Measurements from ENCODE around the gene LHFPL2. TPM values are rescaled to one million over a fixed set of nuclear protein-coding genes. Genes with fewer than 3 reads are reported as not detected.

The LHFPL2 gene
- polyA plus RNA-seq, 3 donors: 3.7 to 11.6 (median 7.3) TPM

DNA sequence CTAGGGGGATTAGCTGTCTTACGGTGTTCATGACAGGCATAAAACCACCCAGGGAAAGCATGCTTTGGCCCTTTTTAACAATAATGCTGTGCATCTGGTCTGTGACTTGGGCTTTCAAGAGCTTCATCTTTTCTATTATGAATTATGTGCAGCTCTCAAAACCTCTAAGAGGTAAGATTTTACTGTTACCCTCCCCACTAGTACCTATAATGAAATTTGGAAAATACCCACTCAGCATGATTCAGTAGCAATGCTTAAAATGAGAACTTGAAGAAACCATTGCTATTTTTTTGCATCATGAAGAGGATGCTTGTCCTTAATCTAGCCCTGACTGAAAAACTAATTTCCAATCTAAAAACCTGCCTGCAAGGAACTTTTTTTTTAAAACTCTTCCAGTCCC, 5.8 kb upstream of the LHFPL2 start:
- peaks cover 0 to 6% (median 0%) of the 10 kb centered on the region in 7 donors for H3K9me3 Mint-ChIP-seq
- H3K9ac ChIP-seq (ENCODE audit: insufficient read depth, low read length, poor library complexity, severe bottlenecking): no peak overlapping the region
- no peaks in the 10 kb centered on the region for H3K4me1 ChIP-seq (ENCODE audit: control insufficient read depth in 1 of 2, insufficient read depth in 2 of 2, low read length in 2 of 2)
- no peak overlapping the region for H3K27ac ChIP-seq (ENCODE audit: low read depth in 1 of 2, low read length in 2 of 2)
- H3K4me3 Mint-ChIP-seq: no peak overlapping the region
- no peak overlapping the region for H3K4me2 ChIP-seq (replicated peaks; ENCODE audit: extremely low read depth, low read length, poor library complexity, severe bottlenecking)
- 83% methylated on average over 1 of the region's 1 CpG for WGBS (ENCODE audit: insufficient coverage)
- H2AFZ ChIP-seq (ENCODE audit: insufficient read depth, low read depth, low read length, poor library complexity, severe bottlenecking): no peak overlapping the region
- H3K27ac Mint-ChIP-seq: no peak overlapping the region
- H3K4me1 Mint-ChIP-seq: no peaks in the 10 kb centered on the region
- intact Hi-C loops (cut with micrococcal nuclease): no loop called here
- H3K36me3 ChIP-seq (replicated peaks in 1 of 2; ENCODE audit: control insufficient read depth in 1 of 2, insufficient read depth in 2 of 2, low read length in 2 of 2): no peaks in the 10 kb centered on the region
- no peak for DNase-seq
- H3K79me2 ChIP-seq (ENCODE audit: insufficient read depth, low read length): no peaks in the 10 kb centered on the region
- no peak overlapping the region for H3K4me3 ChIP-seq (replicated peaks in 1 of 3; ENCODE audit: low read depth in 2 of 3, low read length in 3 of 3)
- H4K20me1 ChIP-seq (ENCODE audit: insufficient read depth, low read length): no peaks in the 10 kb centered on the region
- TF ChIP-seq, protein P1, sequence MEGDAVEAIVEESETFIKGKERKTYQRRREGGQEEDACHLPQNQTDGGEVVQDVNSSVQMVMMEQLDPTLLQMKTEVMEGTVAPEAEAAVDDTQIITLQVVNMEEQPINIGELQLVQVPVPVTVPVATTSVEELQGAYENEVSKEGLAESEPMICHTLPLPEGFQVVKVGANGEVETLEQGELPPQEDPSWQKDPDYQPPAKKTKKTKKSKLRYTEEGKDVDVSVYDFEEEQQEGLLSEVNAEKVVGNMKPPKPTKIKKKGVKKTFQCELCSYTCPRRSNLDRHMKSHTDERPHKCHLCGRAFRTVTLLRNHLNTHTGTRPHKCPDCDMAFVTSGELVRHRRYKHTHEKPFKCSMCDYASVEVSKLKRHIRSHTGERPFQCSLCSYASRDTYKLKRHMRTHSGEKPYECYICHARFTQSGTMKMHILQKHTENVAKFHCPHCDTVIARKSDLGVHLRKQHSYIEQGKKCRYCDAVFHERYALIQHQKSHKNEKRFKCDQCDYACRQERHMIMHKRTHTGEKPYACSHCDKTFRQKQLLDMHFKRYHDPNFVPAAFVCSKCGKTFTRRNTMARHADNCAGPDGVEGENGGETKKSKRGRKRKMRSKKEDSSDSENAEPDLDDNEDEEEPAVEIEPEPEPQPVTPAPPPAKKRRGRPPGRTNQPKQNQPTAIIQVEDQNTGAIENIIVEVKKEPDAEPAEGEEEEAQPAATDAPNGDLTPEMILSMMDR (IDR thresholded peaks at IDR 0.05): no peak
- H3K27me3 ChIP-seq (ENCODE audit: control insufficient read depth in 2 of 2, insufficient read depth in 2 of 2, low read length in 2 of 2): peaks cover 6 to 7% of the 10 kb centered on the region in 2 donors
- no peaks in the 10 kb centered on the region for H3K36me3 Mint-ChIP-seq
- no peaks in the 10 kb centered on the region for H3K9me3 ChIP-seq (replicated peaks in 1 of 2; ENCODE audit: control insufficient read depth in 1 of 2, insufficient read depth in 1 of 2, low read length in 2 of 2)
- peaks cover 16 to 21% (median 17%) of the 10 kb centered on the region in 3 donors for H3K27me3 Mint-ChIP-seq (ENCODE audit: low read depth in 3 of 3)

DNA sequence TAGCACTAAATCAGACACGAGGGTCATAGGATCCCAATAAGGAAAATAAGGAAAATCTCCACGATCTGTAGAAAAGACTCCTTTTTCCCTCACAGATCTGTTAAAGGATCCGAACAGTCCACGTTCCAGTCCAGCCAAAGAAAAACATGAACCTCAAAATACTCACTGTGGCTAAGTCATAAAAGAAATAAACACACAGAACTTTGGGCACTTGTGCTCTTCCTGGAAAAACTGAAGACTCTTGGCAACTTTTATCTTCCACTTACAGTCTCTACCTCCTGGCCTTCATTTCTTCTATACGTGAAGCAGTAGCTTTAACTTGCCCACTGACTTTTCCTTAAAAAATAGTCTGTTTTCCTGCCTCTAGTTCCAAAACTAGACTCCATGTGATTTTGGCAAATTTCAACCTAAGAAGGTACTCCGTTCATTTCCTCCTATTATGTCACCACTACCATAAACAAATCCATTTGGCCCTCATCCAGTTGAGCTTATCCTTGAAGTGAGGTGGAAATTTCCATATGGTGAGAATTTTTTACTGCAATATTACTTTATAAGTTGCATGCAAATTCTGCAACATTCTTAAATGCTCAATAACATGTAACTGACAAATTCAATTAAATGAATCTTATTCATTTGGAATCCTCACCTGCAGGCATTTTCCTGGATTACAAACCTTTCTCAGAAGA, 5.3 kb upstream of the LHFPL2 start:
- no peak overlapping the region for H3K4me3 Mint-ChIP-seq
- no peak overlapping the region for H3K4me2 ChIP-seq (replicated peaks; ENCODE audit: extremely low read depth, low read length, poor library complexity, severe bottlenecking)
- intact Hi-C loops (cut with micrococcal nuclease): no loop called here
- no peak overlapping the region for H3K27ac ChIP-seq (ENCODE audit: low read depth in 1 of 2, low read length in 2 of 2)
- no peaks in the 10 kb centered on the region for H3K79me2 ChIP-seq (ENCODE audit: insufficient read depth, low read length)
- TF ChIP-seq, protein P1 (IDR thresholded peaks at IDR 0.05): no peak
- no peaks in the 10 kb centered on the region for H4K20me1 ChIP-seq (ENCODE audit: insufficient read depth, low read length)
- peaks cover 11 to 13% of the 10 kb centered on the region in 2 donors for H3K27me3 ChIP-seq (ENCODE audit: control insufficient read depth in 2 of 2, insufficient read depth in 2 of 2, low read length in 2 of 2)
- H3K9ac ChIP-seq (ENCODE audit: insufficient read depth, low read length, poor library complexity, severe bottlenecking): no peak overlapping the region
- H3K27me3 Mint-ChIP-seq (ENCODE audit: low read depth in 3 of 3): peaks cover 19 to 25% (median 22%) of the 10 kb centered on the region in 3 donors
- H2AFZ ChIP-seq (ENCODE audit: insufficient read depth, low read depth, low read length, poor library complexity, severe bottlenecking): no peak overlapping the region
- no peaks in the 10 kb centered on the region for H3K9me3 ChIP-seq (replicated peaks in 1 of 2; ENCODE audit: control insufficient read depth in 1 of 2, insufficient read depth in 1 of 2, low read length in 2 of 2)
- H3K4me3 ChIP-seq (replicated peaks in 1 of 3; ENCODE audit: low read depth in 2 of 3, low read length in 3 of 3): no peak overlapping the region
- H3K36me3 Mint-ChIP-seq: no peaks in the 10 kb centered on the region
- no peaks in the 10 kb centered on the region for H3K36me3 ChIP-seq (replicated peaks in 1 of 2; ENCODE audit: control insufficient read depth in 1 of 2, insufficient read depth in 2 of 2, low read length in 2 of 2)
- 81% methylated on average over 4 of the region's 6 CpGs for WGBS (ENCODE audit: insufficient coverage)
- no peaks in the 10 kb centered on the region for H3K4me1 Mint-ChIP-seq
- H3K27ac Mint-ChIP-seq: no peak overlapping the region
- H3K4me1 ChIP-seq (ENCODE audit: control insufficient read depth in 1 of 2, insufficient read depth in 2 of 2, low read length in 2 of 2): peaks cover 4% of the 10 kb centered on the region in 2 donors
- H3K9me3 Mint-ChIP-seq: peaks cover 0 to 7% (median 0%) of the 10 kb centered on the region in 7 donors
- DNase-seq: no peak

Data from CD14-positive monocyte (primary cell).